ENCODE measurements around the gene GABRB2.

- no peak for TF ChIP-seq YY1 (IDR thresholded peaks at IDR 0.05; ENCODE audit: insufficient read depth, insufficient read length)
- no peak for TF ChIP-seq ZNF274 (IDR thresholded peaks at IDR 0.05; ENCODE audit: low read depth, low read length)
- no peak for TF ChIP-seq SUZ12 (IDR thresholded peaks at IDR 0.05; ENCODE audit: extremely low read depth, insufficient read depth, insufficient read length)
Observed at GRCh38 chr5:161442471-161442870, 104.1 kb downstream of the GABRB2 start.

All from NT2/D1 (cell line).